Gastrocnemius medialis (tissue), 4 donors: Measurements from ENCODE around the gene ACP7. TPM values are rescaled to one million over a fixed set of nuclear protein-coding genes. Genes with fewer than 3 reads are reported as not detected.

Experiments
- ATAC-seq, 2 donors: fragments of 150-250 bp; one replicate each; pipeline ENCODE4 v1.9.1; 2016
- DNase-seq, 2 donors: peaks; one replicate each; pipeline ENCODE4 v3.0.0-alpha.2; 2019
- H3K27ac ChIP-seq, 4 donors: fragments of 200-600 bp; sonication (generic); 1 replicate in 1 of 4; 2 replicates in 3 of 4; pipeline ENCODE4 v1.5.1; 2016 to 2018; ENCODE audit warnings: mild to moderate bottlenecking in 2 of 4, moderate library complexity in 1 of 4
- H3K27me3 ChIP-seq, 3 donors: fragments of 200-600 bp; sonication (generic) in 2 of 3; 1 replicate in 1 of 3; 2 replicates in 2 of 3; pipeline versions ENCODE4 v1.5.1 to v1.6.0; 2016 to 2019; ENCODE audit warnings: mild to moderate bottlenecking in 1 of 3, moderate library complexity in 1 of 3
- H3K36me3 ChIP-seq, 2 donors: fragments of 200-600 bp; sonication (generic) in 1 of 2; one replicate each; pipeline ENCODE4 v1.5.1; 2017 to 2018
- H3K4me1 ChIP-seq, 2 donors: fragments of 200-600 bp; sonication (generic) in 1 of 2; one replicate each; pipeline ENCODE4 v1.5.1; 2016 to 2017; ENCODE audit warnings: mild to moderate bottlenecking in 2 of 2
- H3K4me3 ChIP-seq, 4 donors: fragments of 200-600 bp; sonication (generic) in 3 of 4; 1 replicate in 1 of 4; 2 replicates in 3 of 4; pipeline ENCODE4 v1.5.1; 2016 to 2019; ENCODE audit warnings: mild to moderate bottlenecking in 2 of 4
- H3K9me3 ChIP-seq, 3 donors: fragments of 200-600 bp; sonication (generic) in 2 of 3; 1 replicate in 1 of 3; 2 replicates in 2 of 3; pipeline ENCODE4 v1.5.1; 2016 to 2019
- POLR2A ChIP-seq, 2 donors: fragments of 450-650 bp; IDR thresholded peaks; one replicate each; pipeline ENCODE4 v1.6.1; 2017; ENCODE audit warnings: antibody characterized with exemption in 2 of 2, mild to moderate bottlenecking in 2 of 2, moderate library complexity in 2 of 2
- in situ Hi-C, 4 donors: fragments of 200-750 bp; cut with MboI; loops; one replicate each; pipeline versions ENCODE4 v1.15.0 to v1.8.0; 2017; ENCODE audit warnings: low sequenced_read_pairs in 4 of 4
- intact Hi-C: fragments of 100-400 bp; cut with DNase I; formaldehyde crosslinking; loops from one replicate; pipeline ENCODE4 v1.15.1; 2023; ENCODE audit warnings: low total_unique reads
- total RNA-seq, 4 donors: library from RNA; depleted of rRNA; stranded (reverse); fragments of >200 nt; gene quantifications; one replicate each; pipeline versions ENCODE4 v1.1.0 to v1.2.3, GENCODE V29; 2016
- TF ChIP-seq, protein P1 (sequence below), 5 experiments: fragments of 450-650 bp in 3 of 5; fragments of 200-600 bp in 2 of 5; sonication (generic) in 2 of 5; IDR thresholded peaks in 4 of 5; conservative IDR thresholded peaks in 1 of 5; 1 replicate in 4 of 5; 2 replicates in 1 of 5; pipeline ENCODE4 v1.5.1; 2016 to 2019; ENCODE audit warnings: antibody characterized with exemption in 5 of 5, mild to moderate bottlenecking in 3 of 5, moderate library complexity in 3 of 5

The ACP7 gene
- total RNA-seq, 4 donors from 2014 or later = not detected

DNA sequence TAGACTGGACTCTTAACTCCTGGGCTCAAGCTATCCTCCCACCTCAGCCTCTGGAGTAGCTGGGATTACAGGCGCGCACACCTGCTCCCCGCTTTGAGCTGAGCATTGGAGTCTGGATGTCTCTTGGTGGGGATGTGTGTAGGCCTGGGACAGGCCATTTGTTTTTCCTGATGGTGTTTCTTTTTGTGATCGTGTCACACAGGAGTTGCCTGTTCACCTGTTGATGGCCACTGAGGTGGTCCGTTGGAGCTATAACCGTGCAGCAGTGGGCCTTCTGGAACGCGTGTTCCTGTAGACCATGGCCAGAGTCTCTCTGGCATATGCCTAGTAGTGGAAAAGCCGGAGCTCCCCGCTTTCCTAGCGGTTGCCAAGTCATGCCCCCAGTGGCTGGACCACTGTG is 44.9 kb downstream of the ACP7 start:
- Histone ChIP-seq H3K36me3 (no peaks in the 10 kb centered on the region), H3K27me3 (no peaks in the 10 kb centered on the region), H3K4me3 (no peak overlapping the region), H3K9me3 (no peaks in the 10 kb centered on the region), H3K4me1 (peaks cover 21 to 41% of the 10 kb centered on the region in 2 donors), H3K27ac (no peak overlapping the region)
- intact Hi-C loops (loop anchor here (5.0 kb wide), 1 partner anchor 403 kb away; the partner anchor contains the start of gene EID2B), in situ Hi-C loops (no loop called here)
- TF ChIP-seq, protein P1, sequence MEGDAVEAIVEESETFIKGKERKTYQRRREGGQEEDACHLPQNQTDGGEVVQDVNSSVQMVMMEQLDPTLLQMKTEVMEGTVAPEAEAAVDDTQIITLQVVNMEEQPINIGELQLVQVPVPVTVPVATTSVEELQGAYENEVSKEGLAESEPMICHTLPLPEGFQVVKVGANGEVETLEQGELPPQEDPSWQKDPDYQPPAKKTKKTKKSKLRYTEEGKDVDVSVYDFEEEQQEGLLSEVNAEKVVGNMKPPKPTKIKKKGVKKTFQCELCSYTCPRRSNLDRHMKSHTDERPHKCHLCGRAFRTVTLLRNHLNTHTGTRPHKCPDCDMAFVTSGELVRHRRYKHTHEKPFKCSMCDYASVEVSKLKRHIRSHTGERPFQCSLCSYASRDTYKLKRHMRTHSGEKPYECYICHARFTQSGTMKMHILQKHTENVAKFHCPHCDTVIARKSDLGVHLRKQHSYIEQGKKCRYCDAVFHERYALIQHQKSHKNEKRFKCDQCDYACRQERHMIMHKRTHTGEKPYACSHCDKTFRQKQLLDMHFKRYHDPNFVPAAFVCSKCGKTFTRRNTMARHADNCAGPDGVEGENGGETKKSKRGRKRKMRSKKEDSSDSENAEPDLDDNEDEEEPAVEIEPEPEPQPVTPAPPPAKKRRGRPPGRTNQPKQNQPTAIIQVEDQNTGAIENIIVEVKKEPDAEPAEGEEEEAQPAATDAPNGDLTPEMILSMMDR (IDR thresholded peaks at IDR 0.05 in 4 of 5, conservative IDR thresholded peaks at IDR 0.05 in 1 of 5) = no peak
- TF ChIP-seq POLR2A (IDR thresholded peaks at IDR 0.05) = no peak
- ATAC-seq (no peak), DNase-seq (no peak)

GRCh38 chr19:39130337-39131254 is 46.4 kb downstream of the ACP7 start:
- no peaks in the 10 kb centered on the region for H3K9me3 ChIP-seq
- no peak overlapping the region for H3K4me3 ChIP-seq
- in situ Hi-C loops (no loop called here), intact Hi-C loops (no loop called here)
- no peaks in the 10 kb centered on the region for H3K36me3 ChIP-seq
- TF ChIP-seq POLR2A (IDR thresholded peaks at IDR 0.05) = no peak
- TF ChIP-seq, protein P1 (IDR thresholded peaks at IDR 0.05 in 4 of 5, conservative IDR thresholded peaks at IDR 0.05 in 1 of 5) = no peak
- no peak for ATAC-seq
- no peaks in the 10 kb centered on the region for H3K27me3 ChIP-seq
- no peak for DNase-seq
- H3K4me1 ChIP-seq = peaks cover 15 to 31% of the 10 kb centered on the region in 2 donors
- H3K27ac ChIP-seq = peak overlapping the region in 2 of 4 donors; percentile 13 to 17

GRCh38 chr19:39131255-39131755 is 47.1 kb downstream of the ACP7 start:
- in situ Hi-C loops = no loop called here
- H3K4me1 ChIP-seq = peaks cover 15 to 25% of the 10 kb centered on the region in 2 donors
- no peaks in the 10 kb centered on the region for H3K27me3 ChIP-seq
- intact Hi-C loops = no loop called here
- no peak overlapping the region for H3K4me3 ChIP-seq
- no peaks in the 10 kb centered on the region for H3K36me3 ChIP-seq
- no peaks in the 10 kb centered on the region for H3K9me3 ChIP-seq
- no peak for ATAC-seq
- no peak for TF ChIP-seq POLR2A (IDR thresholded peaks at IDR 0.05)
- TF ChIP-seq, protein P1 (IDR thresholded peaks at IDR 0.05 in 4 of 5, conservative IDR thresholded peaks at IDR 0.05 in 1 of 5) = no peak
- H3K27ac ChIP-seq = peak overlapping the region in 2 of 4 donors; percentile 13 to 17
- DNase-seq = peak in 1 of 2 donors; percentile 21

DNA sequence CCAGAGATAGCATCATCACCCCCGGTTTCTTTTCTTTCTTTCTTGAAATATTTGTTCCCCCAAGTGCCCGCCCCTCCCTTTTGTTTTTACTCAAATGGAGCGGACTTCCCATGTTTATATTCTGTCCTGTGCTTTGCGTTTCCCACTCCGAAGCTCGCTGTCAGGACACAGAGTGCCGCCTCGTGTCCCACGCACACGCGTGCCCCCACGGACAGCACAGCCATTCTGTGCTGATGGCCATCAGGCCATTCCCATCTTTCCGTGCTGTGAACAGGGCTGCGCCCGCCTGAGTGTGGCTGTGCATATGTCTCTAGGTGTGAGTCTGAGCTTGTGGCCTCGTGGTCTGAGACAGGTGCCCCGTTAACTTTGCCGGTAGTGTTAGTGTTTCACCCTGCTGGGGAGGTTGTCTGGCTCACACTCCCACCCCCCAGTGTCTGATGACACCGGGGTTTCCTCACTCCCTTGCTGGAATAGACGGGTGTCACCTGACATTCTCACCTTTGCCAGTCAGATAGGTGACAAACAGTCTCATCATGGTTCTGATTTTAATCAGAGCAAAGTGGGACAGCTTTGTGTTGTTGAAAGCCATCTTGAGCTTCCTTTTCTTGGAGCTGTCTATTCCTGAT is 48.3 kb downstream of the ACP7 start:
- intact Hi-C loops (no loop called here), in situ Hi-C loops (no loop called here)
- Histone ChIP-seq H3K4me3 (no peak overlapping the region), H3K27ac (no peak overlapping the region), H3K9me3 (no peaks in the 10 kb centered on the region), H3K36me3 (no peaks in the 10 kb centered on the region), H3K27me3 (no peaks in the 10 kb centered on the region), H3K4me1 (peaks cover 9 to 18% of the 10 kb centered on the region in 2 donors)
- ATAC-seq (no peak), DNase-seq (no peak)
- no peak for TF ChIP-seq POLR2A (IDR thresholded peaks at IDR 0.05)
- TF ChIP-seq, protein P1 (IDR thresholded peaks at IDR 0.05 in 4 of 5, conservative IDR thresholded peaks at IDR 0.05 in 1 of 5) = no peak
